NCI-H1694 (cell line): Measurements from ENCODE around the gene RIMS1.
A peak's percentile ranks its signal among the peaks of the same experiment; 100 is the strongest.
"Not testable (repeated sequence)": the region's sequence is repeated elsewhere in the genome, so short reads cannot be mapped to it uniquely, and the experiment has no call there.

Experiments
- DNase-seq: peaks from one replicate; lab custom pipeline; 2025; lab: John Stamatoyannopoulos, UW

The RIMS1 gene

DNA sequence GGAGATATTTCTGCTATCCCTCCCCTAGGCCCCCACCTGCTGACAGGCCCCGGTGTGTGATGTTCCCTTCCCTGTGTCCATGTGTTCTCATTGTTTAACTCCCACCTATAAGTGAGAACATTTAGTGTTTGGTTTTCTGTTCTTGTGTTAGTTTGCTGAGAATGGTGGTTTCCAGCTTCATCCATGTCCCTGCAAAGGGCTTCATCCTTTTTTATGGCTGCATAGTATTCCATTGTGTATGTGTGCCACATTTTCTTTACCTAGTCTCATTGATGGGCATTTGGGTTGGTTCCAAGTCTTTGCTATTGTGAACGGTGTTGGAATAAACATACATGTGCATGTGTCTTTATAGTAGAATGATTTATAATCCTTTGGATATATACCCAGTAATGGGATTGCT, 448.9 kb downstream of the RIMS1 start:
- not testable (repeated sequence) for DNase-seq

DNA sequence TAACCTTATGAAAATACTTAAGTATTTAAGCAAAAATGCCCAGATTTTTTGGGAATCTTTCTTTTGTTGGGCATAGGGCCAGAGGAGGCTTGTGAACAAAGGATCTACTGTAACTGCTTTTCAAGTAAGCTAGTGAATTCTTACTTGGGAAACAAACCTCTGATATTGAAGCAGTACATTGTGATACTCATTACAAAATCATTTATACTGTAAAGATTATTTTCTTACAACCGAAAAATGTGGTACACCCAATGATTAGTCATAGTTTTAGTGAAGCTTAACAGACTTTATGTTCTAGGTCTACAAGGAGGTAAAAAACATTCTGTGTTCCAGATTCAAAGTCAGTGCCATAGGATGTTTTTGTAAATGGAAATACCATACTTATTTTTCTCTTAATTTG, 462.6 kb downstream of the RIMS1 start:
- no peak for DNase-seq

DNA sequence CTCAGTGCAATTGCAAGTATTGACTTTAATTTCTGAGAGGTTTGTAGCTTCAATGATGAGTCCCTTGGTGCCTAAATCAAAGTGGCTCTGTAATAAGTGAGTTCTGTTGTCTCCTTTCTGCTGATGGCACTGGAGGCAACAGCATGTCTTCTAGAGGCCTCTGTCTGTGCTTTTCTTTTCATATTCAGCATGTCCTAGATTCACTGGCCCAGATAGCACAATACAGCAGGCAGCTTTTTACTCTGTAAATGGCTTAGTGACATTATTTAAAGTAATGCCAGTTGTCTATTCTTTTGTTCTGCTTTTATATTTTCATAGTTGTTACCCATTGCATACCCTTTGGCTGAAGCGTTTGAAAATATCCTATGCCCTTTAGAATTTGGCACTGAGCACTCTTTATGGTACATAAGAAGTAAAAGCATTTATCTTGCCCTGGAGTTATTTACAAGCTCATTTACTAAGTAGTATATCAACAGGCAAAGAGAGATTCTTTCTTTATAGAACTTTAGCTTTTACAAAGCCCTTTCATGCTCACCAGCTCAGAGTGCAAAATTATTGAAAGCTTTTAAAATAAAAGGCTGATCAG, 464.0 kb downstream of the RIMS1 start:
- DNase-seq, result no peak

DNA sequence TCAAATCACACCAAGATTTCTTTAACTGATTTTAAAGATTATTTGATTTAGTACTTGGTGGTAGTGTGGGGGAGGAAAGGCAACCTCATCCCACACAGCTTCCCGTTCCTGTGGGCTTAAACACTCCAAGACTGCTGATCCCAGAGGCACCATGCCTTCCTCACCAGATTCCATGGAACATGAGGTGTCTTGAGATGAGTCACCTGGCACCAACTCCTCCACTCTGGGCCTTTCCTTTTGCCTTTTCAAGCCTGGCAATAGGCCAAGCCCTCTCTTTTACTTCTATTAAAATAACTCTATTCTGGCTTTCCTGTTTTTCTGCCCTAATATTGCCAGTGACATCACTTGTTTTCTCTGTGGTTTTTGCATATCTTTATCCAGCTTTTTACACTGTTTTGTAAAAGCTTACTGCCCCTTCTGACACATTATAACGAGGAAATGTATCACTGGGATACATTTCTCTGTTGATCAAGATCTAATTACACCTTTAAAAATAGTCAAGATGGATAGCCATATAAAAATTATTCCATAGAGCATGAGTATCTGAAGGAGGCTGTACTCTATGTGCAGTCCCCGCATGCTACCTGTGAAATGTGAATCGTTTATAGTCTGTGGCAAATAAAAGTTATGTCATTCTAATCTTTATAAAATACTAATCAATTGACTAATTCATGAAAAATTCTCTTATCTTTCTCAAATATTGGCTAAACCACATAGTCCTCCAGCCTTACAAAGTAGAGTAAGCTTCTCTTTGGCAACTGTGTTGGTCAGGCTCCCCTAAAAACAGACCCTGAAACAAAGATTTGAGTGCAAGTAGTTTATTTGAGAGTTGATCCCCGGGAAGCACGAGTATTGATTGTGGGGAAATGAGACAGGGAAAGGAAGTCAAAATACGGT, 477.7 kb downstream of the RIMS1 start:
- no peak for DNase-seq

DNA sequence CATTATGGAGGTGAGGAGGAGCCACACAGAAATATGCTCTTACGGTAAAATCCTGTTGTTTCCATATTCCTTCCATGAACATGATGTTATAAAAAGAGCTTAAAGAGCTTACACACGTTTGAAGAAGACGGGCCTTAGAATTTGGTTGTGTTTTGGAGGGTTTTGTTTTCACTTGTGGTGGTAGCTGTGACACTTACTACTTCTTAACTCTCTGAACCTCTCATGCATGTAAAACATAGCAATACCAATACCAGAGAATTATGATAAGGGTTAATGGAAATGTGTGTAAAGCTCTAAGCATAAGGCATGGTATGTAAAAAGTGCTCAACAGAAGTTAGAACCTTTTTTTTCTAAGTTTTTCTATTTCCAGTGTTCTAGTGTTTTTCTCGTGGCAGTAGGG, 479.4 kb downstream of the RIMS1 start:
- DNase-seq, result no peak

DNA sequence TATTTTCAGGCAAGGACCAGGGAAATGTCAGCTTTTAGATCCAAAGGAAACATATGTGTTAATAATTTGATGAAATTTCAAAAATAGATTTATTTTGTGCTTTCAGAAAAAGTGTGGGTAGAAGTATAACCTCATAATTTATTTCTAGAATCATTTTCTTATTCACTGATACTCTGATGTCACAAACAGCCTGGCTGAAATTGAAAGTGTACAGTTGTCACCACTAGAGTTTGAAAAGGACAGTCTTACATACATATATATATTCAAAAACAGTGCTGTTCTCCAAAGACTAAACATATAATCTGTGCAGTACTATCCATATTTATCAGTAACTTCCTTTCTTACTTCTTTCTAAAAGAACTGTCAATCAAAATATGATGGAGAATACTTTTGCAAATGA, 481.1 kb downstream of the RIMS1 start:
- DNase-seq, result no peak

DNA sequence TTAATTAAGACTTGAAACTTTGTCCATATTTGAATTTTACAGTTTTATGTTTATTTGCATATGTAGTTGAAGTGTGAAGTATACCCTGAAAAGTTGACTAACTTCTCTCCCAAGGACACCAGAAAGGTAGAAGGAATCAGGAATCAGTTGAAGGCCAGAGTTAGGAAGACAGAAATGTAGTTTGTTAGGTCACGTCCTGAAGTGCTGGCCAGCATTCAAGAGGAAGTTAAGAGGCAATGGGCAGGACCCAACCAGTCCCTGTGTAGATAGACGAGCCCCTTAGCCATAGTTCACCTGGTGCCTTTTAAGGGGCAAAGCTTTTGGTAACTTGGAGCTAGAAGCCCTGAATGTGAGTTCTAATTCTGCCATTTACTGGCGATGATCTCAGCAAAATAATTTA, 485.1 kb downstream of the RIMS1 start:
- no peak for DNase-seq

DNA sequence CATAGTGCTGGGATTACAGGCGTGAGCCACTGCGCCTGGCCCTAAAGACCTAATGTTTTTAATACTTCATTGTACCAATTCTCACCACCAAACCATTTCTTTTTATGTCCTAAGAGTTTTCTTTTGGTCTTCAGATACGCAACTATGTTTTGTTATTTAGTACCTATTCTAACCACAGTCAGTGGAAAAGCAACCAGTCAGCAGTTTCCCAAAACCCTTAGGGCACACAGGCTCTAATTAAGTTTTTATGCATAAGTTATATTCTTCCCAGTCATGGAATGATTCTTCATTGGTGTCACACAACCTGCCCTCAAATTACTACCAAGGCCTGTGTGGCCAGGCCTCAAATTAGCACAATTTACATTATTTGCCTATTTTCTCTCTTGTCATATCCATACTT, 487.8 kb downstream of the RIMS1 start:
- no peak for DNase-seq

DNA sequence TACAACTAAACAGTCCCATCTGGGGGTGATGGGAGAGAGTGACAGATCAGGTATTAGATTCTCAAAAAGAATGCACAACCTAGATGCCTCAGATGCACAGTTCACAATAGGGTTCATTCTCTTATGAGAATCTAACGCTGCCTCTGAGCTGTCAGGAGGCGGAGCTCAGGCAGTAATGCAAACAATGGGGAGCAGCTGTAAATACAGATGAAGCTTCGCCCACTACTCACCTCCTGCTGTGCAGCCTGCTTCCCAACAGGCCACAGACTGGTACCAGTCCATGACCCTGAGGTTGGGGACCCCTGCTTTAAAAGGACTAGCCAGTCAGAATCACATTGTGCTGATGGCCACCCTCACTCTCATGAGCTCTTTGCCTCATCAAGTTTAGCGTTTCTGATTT, 488.5 kb downstream of the RIMS1 start:
- DNase-seq, result no peak

DNA sequence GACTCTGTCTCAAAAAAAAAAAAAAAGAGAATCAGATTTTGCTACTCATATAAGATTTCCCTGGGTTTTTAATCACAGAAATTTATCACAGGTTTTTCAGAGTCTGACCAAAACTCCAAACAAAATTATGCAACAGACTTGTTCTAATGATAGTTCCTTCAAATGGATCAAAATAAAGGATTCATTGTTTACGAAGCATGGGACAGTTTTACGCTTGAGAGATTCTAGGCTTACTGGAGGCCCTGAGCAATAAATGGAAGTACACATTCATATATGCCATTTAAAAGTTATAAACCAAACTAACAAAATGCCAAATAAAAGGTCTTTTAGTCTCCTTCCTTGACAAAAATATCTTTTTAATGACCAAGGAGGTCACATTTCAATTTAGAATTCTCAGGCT, 490.4 kb downstream of the RIMS1 start:
- no peak for DNase-seq

DNA sequence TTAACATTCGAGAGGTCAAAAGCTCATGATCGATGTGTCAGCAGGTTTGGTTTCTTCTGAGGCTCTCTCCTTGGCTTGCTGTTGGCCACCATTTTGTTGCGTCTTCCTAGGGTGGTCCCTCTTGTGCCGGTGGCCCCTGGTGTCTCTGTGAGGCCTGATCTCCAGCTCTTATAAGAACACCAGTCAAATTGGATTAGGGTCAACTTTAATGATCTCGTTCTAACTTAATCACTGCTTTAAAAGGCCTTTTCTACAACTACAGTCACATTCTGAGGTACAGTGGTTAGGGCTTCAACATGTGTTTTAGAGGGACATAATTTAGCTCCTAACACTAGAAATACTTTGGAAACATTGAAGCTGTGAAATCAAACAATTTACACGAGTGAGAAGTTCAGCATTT, 494.7 kb downstream of the RIMS1 start:
- no peak for DNase-seq

DNA sequence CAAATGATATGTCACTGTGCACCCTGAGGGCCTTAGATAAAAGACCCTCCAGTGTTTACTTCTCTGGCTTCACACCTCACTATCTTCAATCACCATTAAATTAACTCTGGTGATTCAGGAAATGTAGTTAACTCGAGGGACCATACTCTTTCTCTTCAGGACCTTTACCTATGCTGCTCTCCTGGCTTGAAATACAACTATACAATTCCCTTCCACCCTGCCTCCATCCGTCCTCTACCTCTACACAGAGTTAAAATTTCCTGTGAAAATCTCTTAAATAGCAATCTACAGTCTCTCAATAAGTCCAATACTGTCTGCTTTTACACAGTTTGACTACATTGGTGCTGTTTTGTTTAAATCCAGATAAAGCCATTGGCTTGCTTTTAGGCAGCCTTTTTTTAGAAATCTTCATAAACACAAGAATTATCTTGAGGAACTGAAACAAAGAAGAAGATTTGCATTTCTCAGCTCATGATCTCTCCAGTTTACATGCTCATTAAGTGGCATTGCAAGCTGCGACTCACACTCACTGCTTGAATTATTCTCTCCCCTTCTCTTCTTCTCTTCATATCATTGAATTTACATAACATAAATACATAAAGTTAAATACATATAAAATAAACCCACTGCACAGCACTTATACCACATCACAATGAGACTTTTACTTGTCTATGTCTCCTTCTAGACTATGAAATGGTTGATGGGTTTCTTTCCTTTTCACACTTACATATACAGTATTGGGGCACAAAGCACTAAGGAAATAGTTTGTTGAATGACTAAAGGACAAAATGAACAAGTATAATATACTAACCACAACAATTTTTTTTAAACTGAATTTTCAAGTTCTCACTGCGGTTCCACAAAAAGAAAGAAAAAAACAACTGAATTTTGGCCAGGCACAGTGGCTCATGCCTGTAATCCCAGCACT, 496.5 kb downstream of the RIMS1 start:
- DNase-seq, result no peak

DNA sequence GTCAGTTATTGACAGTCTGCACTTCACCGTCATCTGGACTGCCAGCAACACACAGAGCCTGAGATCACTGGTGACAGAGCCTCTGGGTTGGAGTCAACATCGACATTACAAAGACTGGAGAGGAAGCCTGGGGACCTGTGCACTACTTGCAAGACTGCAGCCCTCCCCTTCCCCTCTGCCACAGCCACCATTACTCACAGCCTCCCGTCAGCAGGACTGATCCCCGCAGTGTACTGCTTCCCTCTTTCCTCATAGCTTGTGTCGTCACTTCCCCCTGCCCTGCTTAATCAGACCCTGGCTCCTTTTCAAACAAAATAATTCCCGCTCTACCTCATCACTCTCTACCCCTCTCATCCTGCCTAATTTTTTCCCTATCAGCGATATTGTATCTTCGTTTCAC, 500.0 kb downstream of the RIMS1 start:
- DNase-seq, result no peak

DNA sequence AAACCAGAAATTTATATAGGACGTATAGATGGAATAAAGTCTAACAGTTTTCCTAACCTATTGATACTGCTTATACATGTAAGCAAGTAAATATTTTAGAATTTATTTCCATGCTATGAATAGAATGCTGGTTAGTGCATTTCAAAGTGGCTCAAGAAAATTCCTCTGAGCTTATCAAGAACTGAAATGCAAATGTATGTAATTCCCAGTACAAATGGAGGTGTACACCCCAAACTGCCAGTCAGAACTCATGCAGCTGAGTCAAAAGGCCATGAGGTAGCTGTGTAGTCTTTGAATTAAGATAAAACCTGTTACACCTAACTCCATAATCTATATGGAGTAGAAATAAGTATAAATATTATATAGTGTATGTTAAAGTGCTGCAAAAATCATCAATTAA, 503.3 kb downstream of the RIMS1 start:
- DNase-seq, result no peak

DNA sequence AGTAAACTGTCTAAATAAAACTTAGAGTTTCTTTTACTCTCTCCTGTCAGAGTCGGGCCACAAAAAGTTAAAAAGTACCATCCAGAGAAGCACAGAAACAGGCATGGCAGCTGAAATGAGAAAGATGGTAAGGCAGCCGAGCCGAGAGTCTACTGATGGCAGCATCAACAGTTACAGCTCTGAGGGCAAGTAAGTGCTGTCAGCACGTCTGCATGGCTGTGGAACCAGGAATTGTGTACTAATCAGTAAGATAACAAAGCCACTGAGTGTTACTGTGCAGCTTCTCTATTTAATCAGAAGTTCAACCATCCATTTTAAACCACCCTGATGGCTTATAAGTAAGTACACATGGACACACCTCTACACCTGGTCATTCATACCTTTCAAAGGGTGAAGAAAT, 504.2 kb downstream of the RIMS1 start:
- no peak for DNase-seq

DNA sequence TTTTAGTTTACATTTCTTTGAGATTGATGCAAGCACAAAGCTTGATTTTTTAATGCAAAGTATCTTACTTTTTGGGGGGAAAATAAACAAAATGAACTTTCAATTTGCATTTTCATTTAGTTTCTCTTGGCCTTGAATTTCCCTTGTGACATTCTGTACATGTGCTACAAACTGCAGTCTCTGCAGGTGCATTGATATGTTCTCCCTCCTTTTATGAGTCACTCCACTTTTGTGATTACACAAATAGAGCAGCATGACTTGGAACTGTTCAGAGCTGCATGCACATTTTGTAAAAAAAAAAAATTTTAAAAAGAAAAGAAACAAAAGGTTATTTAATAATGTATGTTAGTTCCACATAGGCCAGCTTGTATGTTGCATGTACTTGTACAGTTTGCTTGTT, 515.5 kb downstream of the RIMS1 start:
- no peak for DNase-seq

DNA sequence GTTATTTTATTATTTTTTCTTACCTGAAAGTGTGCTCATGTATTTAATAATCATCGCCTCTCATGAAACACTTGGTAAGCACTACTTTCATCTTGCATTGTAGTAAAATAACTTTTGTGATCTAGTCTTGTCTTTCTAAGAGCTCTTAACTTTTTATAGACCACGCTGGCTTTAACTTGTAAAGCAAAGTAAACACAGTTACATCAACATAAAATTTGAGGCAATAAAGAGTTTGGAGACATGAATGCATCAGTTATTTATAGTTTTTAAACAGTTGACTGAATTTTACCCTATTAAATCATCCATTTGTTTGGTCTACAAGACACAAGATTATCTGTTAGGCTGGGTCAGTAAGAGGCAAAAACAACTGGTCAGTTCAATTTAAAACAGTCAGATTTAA, 517.1 kb downstream of the RIMS1 start:
- DNase-seq, result no peak

DNA sequence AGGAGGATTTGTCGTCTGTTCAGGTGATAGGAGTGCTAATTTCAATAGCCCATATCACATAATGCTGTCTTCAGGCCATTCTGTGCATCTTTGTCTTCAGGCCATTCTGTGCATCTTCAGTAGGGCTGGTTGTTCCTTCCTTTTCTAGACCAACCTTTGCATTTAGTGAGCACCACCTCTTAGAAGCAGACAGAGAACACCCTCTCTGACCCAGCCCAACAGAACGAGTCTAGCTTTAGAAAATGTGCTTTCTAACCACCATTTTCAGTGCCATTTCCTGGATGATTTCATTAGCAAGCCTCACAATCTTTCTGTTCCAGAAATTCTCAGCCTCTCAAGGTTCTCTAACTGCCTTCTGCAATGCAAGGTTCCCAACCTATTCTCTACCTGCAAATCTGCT, 520.2 kb downstream of the RIMS1 start:
- no peak for DNase-seq

DNA sequence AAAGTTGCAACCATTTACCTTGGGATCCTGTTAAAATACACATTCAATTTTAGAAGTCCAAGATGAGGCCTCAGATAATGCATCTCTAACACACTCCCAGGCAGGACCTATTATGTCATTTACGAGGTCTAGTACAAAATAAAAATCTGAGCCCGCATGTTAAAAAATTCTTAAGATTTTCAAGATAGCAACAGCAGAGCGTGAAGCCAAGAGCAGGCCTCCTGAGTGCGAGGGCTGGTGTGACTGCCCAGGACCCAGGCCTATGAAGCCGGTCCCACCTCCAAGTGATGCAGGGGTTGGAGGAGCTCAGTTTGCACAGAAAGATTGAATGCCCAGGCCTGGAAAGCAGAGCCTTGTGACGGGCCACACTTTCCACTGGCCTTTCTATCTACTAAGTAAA, 524.4 kb downstream of the RIMS1 start:
- DNase-seq, result no peak

DNA sequence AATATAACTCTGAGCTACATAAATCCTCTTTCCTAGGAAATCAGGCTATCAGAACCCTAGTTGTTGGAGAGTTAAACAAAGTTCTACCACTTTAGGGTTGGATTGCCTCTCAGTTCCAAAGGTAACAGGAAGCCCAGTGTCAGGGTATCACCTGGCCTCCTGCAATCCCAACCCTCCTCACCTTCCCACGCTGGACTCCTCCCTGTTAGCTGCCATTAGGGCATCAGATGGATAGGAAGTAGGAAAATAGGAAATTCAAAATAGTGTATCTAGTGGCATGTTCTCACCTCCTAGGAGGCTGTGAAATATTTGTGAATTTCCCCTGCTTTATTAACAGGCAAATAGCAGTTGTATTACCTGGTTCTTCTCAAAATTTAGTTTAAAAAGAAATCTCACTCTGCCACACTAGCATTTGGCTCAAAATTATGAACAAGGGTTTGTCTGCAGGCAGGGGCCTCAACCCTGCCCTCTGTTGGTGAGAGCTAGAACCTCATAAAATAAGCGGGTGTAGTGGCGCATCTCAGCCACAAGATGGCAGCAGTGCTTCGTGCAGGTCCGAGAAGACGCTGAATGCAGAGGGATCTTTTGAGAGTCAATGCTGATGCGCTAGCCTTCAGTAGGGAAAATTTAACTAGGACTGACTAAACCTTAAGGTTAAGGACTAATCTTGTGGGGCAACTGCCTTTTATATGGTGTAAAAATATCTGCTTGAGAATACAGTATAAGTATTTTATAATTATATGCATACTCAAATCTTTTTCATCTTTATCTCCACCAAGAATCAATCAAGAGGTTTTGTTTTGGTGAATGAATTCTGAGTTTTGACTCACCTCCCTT, 525.7 kb downstream of the RIMS1 start:
- peak; percentile 59 for DNase-seq

DNA sequence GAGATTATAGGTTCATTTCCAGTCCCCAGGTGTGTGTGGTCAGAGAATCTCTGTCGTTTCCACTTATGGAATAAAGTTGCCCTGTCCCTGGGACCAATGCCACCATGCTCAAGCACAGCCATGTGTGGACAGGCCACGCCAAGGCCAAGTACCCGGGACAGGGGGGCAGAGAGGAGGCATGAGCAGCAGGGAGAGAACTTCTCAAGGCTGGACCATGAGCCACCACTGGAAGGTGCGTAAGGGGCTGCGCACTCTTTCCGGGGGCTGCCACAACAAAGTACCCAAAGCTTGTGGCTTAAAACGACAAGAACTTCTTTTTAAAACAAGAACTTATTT, 526.3 kb downstream of the RIMS1 start:
- DNase-seq, result no peak

DNA sequence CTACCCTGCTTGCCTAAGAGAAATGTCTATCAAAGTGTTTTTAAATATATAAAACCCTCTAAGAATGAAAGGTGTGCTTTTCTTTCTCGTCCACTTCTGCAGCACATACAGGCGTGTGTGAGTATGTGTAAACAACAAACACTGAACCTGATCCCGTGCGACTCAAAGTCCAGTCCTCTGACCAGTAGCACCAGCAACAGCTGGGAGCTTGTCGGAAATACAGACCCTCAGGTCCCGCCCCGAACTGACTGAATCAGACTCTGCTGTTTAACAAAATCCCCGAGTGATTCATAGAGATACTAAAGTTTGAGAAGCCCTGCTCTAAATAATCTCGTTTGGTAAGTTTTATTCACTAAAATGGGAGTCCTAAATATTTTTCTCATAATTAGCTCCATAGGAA, 527.5 kb downstream of the RIMS1 start:
- DNase-seq, result no peak
